Loucy (cell line): ENCODE measurements around the gene RRAS.

ENCODE experiments used
- H2AFZ ChIP-seq: fragments of 200-600 bp; sonication (generic); 2 replicates; pipeline ENCODE4 v1.6.0; 2016; ENCODE audit warnings: antibody characterized with exemption, mild to moderate bottlenecking, low read length, moderate library complexity
- H3F3A ChIP-seq: fragments of 200-600 bp; 2 replicates; pipeline ENCODE4 v1.6.0; 2016; ENCODE audit warnings: antibody characterized with exemption, low read depth, mild to moderate bottlenecking
- H3K27me3 ChIP-seq: fragments of 200-600 bp; sonication (generic); 2 replicates; pipeline ENCODE4 v1.6.1; 2014; ENCODE audit warnings: low read length, mild to moderate bottlenecking; ENCODE audit not compliant: insufficient read depth, poor library complexity, severe bottlenecking
- H3K36me3 ChIP-seq: fragments of 200-600 bp; sonication (generic); 2 replicates; pipeline ENCODE4 v1.6.1; 2016; ENCODE audit warnings: low read length; ENCODE audit not compliant: insufficient read depth
- H3K4me1 ChIP-seq: fragments of 200-600 bp; sonication (generic); 2 replicates; pipeline ENCODE4 v1.5.1; 2014; ENCODE audit warnings: low read length, mild to moderate bottlenecking; ENCODE audit not compliant: insufficient read depth, poor library complexity, severe bottlenecking
- H3K4me2 ChIP-seq: fragments of 200-600 bp; sonication (generic); 2 replicates; pipeline ENCODE4 v1.6.0; 2014; ENCODE audit warnings: antibody characterized with exemption, low read length, low read depth, mild to moderate bottlenecking; ENCODE audit not compliant: poor library complexity, severe bottlenecking
- H3K4me3 ChIP-seq: fragments of 200-600 bp; sonication (generic); 2 replicates; pipeline ENCODE4 v1.5.1; 2014; ENCODE audit warnings: low read length, mild to moderate bottlenecking, mixed read lengths; ENCODE audit not compliant: poor library complexity, severe bottlenecking
- H3K79me2 ChIP-seq: fragments of 200-600 bp; sonication (generic); 2 replicates; pipeline ENCODE4 v1.6.1; 2014; ENCODE audit warnings: low read length; ENCODE audit not compliant: insufficient read depth
- H3K9ac ChIP-seq: fragments of 200-600 bp; sonication (generic); 2 replicates; pipeline ENCODE4 v1.6.0; 2014; ENCODE audit warnings: mild to moderate bottlenecking, low read depth, low read length, moderate library complexity; ENCODE audit not compliant: poor library complexity, severe bottlenecking
- H3K9me2 ChIP-seq: fragments of 200-600 bp; sonication (generic); replicated peaks from 2 replicates; pipeline ENCODE4 v1.6.1; 2016; ENCODE audit warnings: low read depth, low read length, mixed read lengths
- H3K9me3 ChIP-seq: fragments of 200-600 bp; sonication (generic); 2 replicates; pipeline ENCODE4 v1.6.1; 2014; ENCODE audit warnings: mild to moderate bottlenecking, antibody characterized with exemption, low read length, low read depth; ENCODE audit not compliant: insufficient read depth
- H4K20me1 ChIP-seq: fragments of 200-600 bp; sonication (generic); 2 replicates; pipeline ENCODE4 v1.6.0; 2014; ENCODE audit warnings: antibody characterized with exemption, low read length, mild to moderate bottlenecking; ENCODE audit not compliant: insufficient read depth, poor library complexity, severe bottlenecking
- CTCF ChIP-seq: fragments of 200-600 bp; sonication (generic); conservative IDR thresholded peaks from 2 replicates; pipeline ENCODE4 v1.5.1; 2014; ENCODE audit warnings: mild to moderate bottlenecking, antibody characterized with exemption, low read length
- EZH2phosphoT487 ChIP-seq: fragments of 200-600 bp; IDR thresholded peaks from 2 replicates; pipeline ENCODE4 v1.6.1; 2018; ENCODE audit warnings: antibody characterized with exemption, mild to moderate bottlenecking, moderate library complexity, borderline replicate concordance

The RRAS gene

GRCh38 chr19:49676136-49676783 is 36.3 kb upstream of the RRAS start:
- peaks cover 37% of the 10 kb centered on the region for H4K20me1 ChIP-seq
- no peaks in the 10 kb centered on the region for H3K9me3 ChIP-seq
- TF ChIP-seq CTCF = no peak
- no peak for TF ChIP-seq EZH2phosphoT487
- peaks cover 4% of the 10 kb centered on the region for H3K27me3 ChIP-seq
- peaks cover 28% of the 10 kb centered on the region for H3K4me1 ChIP-seq
- peak overlapping the region; percentile 68 for H3K9ac ChIP-seq
- H3K9me2 ChIP-seq = no peaks in the 10 kb centered on the region
- H3K4me2 ChIP-seq = peak overlapping the region; percentile 62
- peaks cover 3% of the 10 kb centered on the region; the same call in 1 of the 2 replicates for H3F3A ChIP-seq
- H3K4me3 ChIP-seq = peak overlapping the region; percentile 70
- peaks cover 40% of the 10 kb centered on the region for H3K79me2 ChIP-seq
- peak overlapping the region; percentile 96 for H2AFZ ChIP-seq
- H3K36me3 ChIP-seq = peaks cover 5% of the 10 kb centered on the region; the same call in 1 of the 2 replicates

GRCh38 chr19:49672131-49672919 is 32.4 kb upstream of the RRAS start:
- H3F3A ChIP-seq = peaks cover 3% of the 10 kb centered on the region; the same call in 1 of the 2 replicates
- no peaks in the 10 kb centered on the region; the same call in 1 of the 2 replicates for H3K36me3 ChIP-seq
- no peaks in the 10 kb centered on the region for H3K9me2 ChIP-seq
- H3K4me3 ChIP-seq = no peak overlapping the region
- H3K9ac ChIP-seq = no peak overlapping the region
- H2AFZ ChIP-seq = no peak overlapping the region
- H3K4me2 ChIP-seq = no peak overlapping the region
- H4K20me1 ChIP-seq = peaks cover 2% of the 10 kb centered on the region
- H3K9me3 ChIP-seq = no peaks in the 10 kb centered on the region
- peaks cover 2% of the 10 kb centered on the region for H3K79me2 ChIP-seq
- peaks cover 7% of the 10 kb centered on the region for H3K4me1 ChIP-seq
- peak; percentile 86 for TF ChIP-seq CTCF
- TF ChIP-seq EZH2phosphoT487 = no peak
- peaks cover 2% of the 10 kb centered on the region for H3K27me3 ChIP-seq

GRCh38 chr19:49669516-49669915 is 29.6 kb upstream of the RRAS start:
- H3K9me2 ChIP-seq = no peaks in the 10 kb centered on the region
- peaks cover 6% of the 10 kb centered on the region for H4K20me1 ChIP-seq
- H3K36me3 ChIP-seq = no peaks in the 10 kb centered on the region; the same call in 1 of the 2 replicates
- no peaks in the 10 kb centered on the region for H3F3A ChIP-seq
- TF ChIP-seq EZH2phosphoT487 = no peak
- no peak for TF ChIP-seq CTCF
- H2AFZ ChIP-seq = no peak overlapping the region
- peaks cover 23% of the 10 kb centered on the region for H3K79me2 ChIP-seq
- H3K4me3 ChIP-seq = no peak overlapping the region
- no peak overlapping the region for H3K4me2 ChIP-seq
- H3K9me3 ChIP-seq = no peaks in the 10 kb centered on the region
- H3K9ac ChIP-seq = no peak overlapping the region
- H3K4me1 ChIP-seq = peaks cover 16% of the 10 kb centered on the region
- no peaks in the 10 kb centered on the region for H3K27me3 ChIP-seq
